HepG2 (cell line): ENCODE data around the gene TIMM10. TPM values are rescaled to one million over a fixed set of nuclear protein-coding genes. Genes with fewer than 3 reads are reported as not detected.

ENCODE experiments used
- ATAC-seq: fragments of 200-7000 bp; cut with Tn5 transposase; 3 replicates; pipeline ENCODE4 v1.9.1; 2020; ENCODE audit warnings: mild to moderate bottlenecking, moderate library complexity
- BruUV-seq: library from RNA; stranded (reverse); fragments of 400-500 nt; replicated peaks from 2 replicates; lab custom pipeline; 2021; lab: Mats Ljungman, UMichigan
- CTCF ChIA-PET: fragments of 300-600 bp; formaldehyde crosslinking; extraction: SDS; loops from one replicate; lab custom pipeline; 2021; ENCODE audit warnings: low total read pairs, inconsistent platforms, low intra/inter-chr PET ratio; lab: Yijun Ruan, JAX
- POLR2A ChIA-PET: fragments of 350-600 bp; sonication (Branson Sonifier 250); formaldehyde crosslinking; loops from one replicate; lab custom pipeline; 2020; ENCODE audit warnings: antibody characterized with exemption, inconsistent platforms; lab: Yijun Ruan, JAX
- DNase-seq: peaks from one replicate; pipeline ENCODE4 v3.0.0-alpha.2; 2015; ENCODE audit warnings: low spot score
- FAIRE-seq: peaks from 3 replicates; lab custom pipeline; 2011; peaks lifted over from hg19 to GRCh38; lab: Jason Lieb, UNC
- H2AFZ ChIP-seq: one replicate; pipeline ENCODE4 v1.6.1; 2011; ENCODE audit warnings: low read length, inconsistent platforms
- H3K27ac ChIP-seq: fragments of 300-600 bp; 3 replicates; pipeline ENCODE4 v1.8.0; 2011; ENCODE audit warnings: mixed run types, mild to moderate bottlenecking, mixed read lengths, low read length, inconsistent platforms; ENCODE audit not compliant: insufficient read depth; ENCODE audit errors: extremely low read length
- H3K27me3 ChIP-seq, 2 experiments: fragments of 200-600 bp in 1 of 2; 2 replicates in 1 of 2; 3 replicates in 1 of 2; pipeline versions ENCODE4 v1.6.0 to v1.8.0; 2011; ENCODE audit warnings: low read length in 2 of 2, mild to moderate bottlenecking in 2 of 2, moderate library complexity in 2 of 2, inconsistent platforms in 1 of 2; ENCODE audit not compliant: insufficient read depth in 2 of 2, control insufficient read depth in 1 of 2
- H3K36me3 ChIP-seq, 2 experiments: fragments of 200-600 bp in 1 of 2; replicated peaks in 1 of 2; 2 replicates in 1 of 2; 3 replicates in 1 of 2; pipeline versions ENCODE4 v1.5.1 to v1.8.0; 2011; ENCODE audit warnings: low read length in 2 of 2, inconsistent platforms in 1 of 2; ENCODE audit not compliant: insufficient read depth in 2 of 2, control insufficient read depth in 1 of 2
- H3K4me1 ChIP-seq: 2 replicates; pipeline ENCODE4 v1.5.1; 2012; ENCODE audit warnings: low read length, inconsistent platforms; ENCODE audit not compliant: insufficient read depth
- H3K4me2 ChIP-seq: 2 replicates; pipeline ENCODE4 v1.6.0; 2011; ENCODE audit warnings: low read depth, low read length, inconsistent platforms
- H3K4me3 ChIP-seq, 3 experiments: fragments of 200-600 bp in 1 of 3; sonication (generic), shearing (Covaris generic) in 1 of 3; replicated peaks in 1 of 3; 2 replicates each; pipeline ENCODE4 v1.5.1; 2011 to 2016; ENCODE audit warnings: low read length in 3 of 3, inconsistent platforms in 2 of 3, low read depth in 2 of 3, mild to moderate bottlenecking in 2 of 3, control low read depth in 1 of 3, mixed read lengths in 1 of 3; ENCODE audit not compliant: insufficient read depth in 1 of 3
- H3K79me2 ChIP-seq: one replicate; pipeline ENCODE4 v1.6.1; 2011; ENCODE audit warnings: low read length, inconsistent platforms; ENCODE audit not compliant: insufficient read depth
- H3K9ac ChIP-seq: 2 replicates; pipeline ENCODE4 v1.6.0; 2011; ENCODE audit warnings: mild to moderate bottlenecking, low read depth, low read length, inconsistent platforms; ENCODE audit not compliant: insufficient read depth
- H3K9me3 ChIP-seq: 2 replicates; pipeline ENCODE4 v1.5.1; 2012; ENCODE audit warnings: mild to moderate bottlenecking, low read length
- H4K20me1 ChIP-seq: 2 replicates; pipeline ENCODE4 v1.6.0; 2011; ENCODE audit warnings: inconsistent platforms, mild to moderate bottlenecking, low read length, moderate library complexity; ENCODE audit not compliant: insufficient read depth
- EP300 ChIP-seq, 3 experiments: sonication (generic) in 1 of 3; formaldehyde crosslinking in 1 of 3; IDR thresholded peaks; 2 replicates each; pipeline versions ENCODE4 v1.5.1 to v1.6.1; 2011 to 2020; ENCODE audit warnings: low read depth in 2 of 3, low read length in 2 of 3, borderline replicate concordance in 1 of 3, improper control_type of control experiment in 1 of 3, mild to moderate bottlenecking in 1 of 3, missing genetic modification reagents in 1 of 3, moderate library complexity in 1 of 3
- GABPB1 ChIP-seq: IDR thresholded peaks from 2 replicates; pipeline ENCODE4 v1.6.1; 2016; ENCODE audit warnings: mild to moderate bottlenecking, missing genetic modification reagents, moderate library complexity, missing compliant biosample characterization
- ISL2 ChIP-seq: sonication (generic); formaldehyde crosslinking; IDR thresholded peaks from 2 replicates; pipeline ENCODE4 v1.5.0; 2020; ENCODE audit warnings: missing genetic modification reagents
- KDM5B ChIP-seq: sonication (generic); formaldehyde crosslinking; IDR thresholded peaks from 2 replicates; pipeline ENCODE4 v1.4.0; 2020; ENCODE audit warnings: missing genetic modification reagents, mild to moderate bottlenecking, borderline replicate concordance
- NR2C2 ChIP-seq: sonication (generic); formaldehyde crosslinking; IDR thresholded peaks from 2 replicates; pipeline ENCODE4 v1.4.0; 2020; ENCODE audit warnings: missing genetic modification reagents, mild to moderate bottlenecking, moderate library complexity, borderline replicate concordance
- NRL ChIP-seq: sonication (generic); formaldehyde crosslinking; IDR thresholded peaks from 2 replicates; pipeline ENCODE4 v1.5.0; 2020; ENCODE audit warnings: missing genetic modification reagents, mild to moderate bottlenecking, moderate library complexity, borderline replicate concordance
- PHF20 ChIP-seq: sonication (generic); formaldehyde crosslinking; IDR thresholded peaks from 2 replicates; pipeline ENCODE4 v1.5.0; 2020; ENCODE audit warnings: mild to moderate bottlenecking, missing genetic modification reagents
- PHF21A ChIP-seq: sonication (generic); formaldehyde crosslinking; IDR thresholded peaks from 2 replicates; pipeline ENCODE4 v1.5.0; 2020; ENCODE audit warnings: mild to moderate bottlenecking, missing genetic modification reagents
- POGZ ChIP-seq: sonication (generic); formaldehyde crosslinking; IDR thresholded peaks from 2 replicates; pipeline ENCODE4 v1.4.0; 2020; ENCODE audit warnings: mild to moderate bottlenecking, missing genetic modification reagents
- REPIN1 ChIP-seq: sonication (generic); formaldehyde crosslinking; IDR thresholded peaks from 2 replicates; pipeline ENCODE4 v1.8.0; 2022; ENCODE audit warnings: missing genetic modification reagents, low read depth, mild to moderate bottlenecking, borderline replicate concordance
- SMYD3 ChIP-seq: sonication (generic); formaldehyde crosslinking; IDR thresholded peaks from 2 replicates; pipeline ENCODE4 v1.8.1; 2023; ENCODE audit warnings: mild to moderate bottlenecking, missing genetic modification reagents
- YEATS4 ChIP-seq: sonication (generic); formaldehyde crosslinking; IDR thresholded peaks from 2 replicates; pipeline ENCODE4 v1.4.0; 2020; ENCODE audit warnings: missing genetic modification reagents, borderline replicate concordance
- ZNF160 ChIP-seq: sonication (generic); formaldehyde crosslinking; IDR thresholded peaks from 2 replicates; pipeline ENCODE4 v1.8.0; 2022; ENCODE audit warnings: mild to moderate bottlenecking, inconsistent platforms, missing genetic modification reagents
- ZNF777 ChIP-seq: sonication (generic); formaldehyde crosslinking; IDR thresholded peaks from 2 replicates; pipeline ENCODE4 v1.4.0; 2020; ENCODE audit warnings: missing genetic modification reagents
- ZNF850 ChIP-seq: sonication (generic); formaldehyde crosslinking; conservative IDR thresholded peaks from 2 replicates; pipeline ENCODE4 v1.9.0; 2021; ENCODE audit warnings: mild to moderate bottlenecking, missing genetic modification reagents
- ZNF878 ChIP-seq: sonication (generic); formaldehyde crosslinking; IDR thresholded peaks from 2 replicates; pipeline ENCODE4 v1.8.1; 2023; ENCODE audit warnings: mild to moderate bottlenecking, missing genetic modification reagents, moderate library complexity
- WGBS: methylation state at CpG from one replicate; pipeline ENCODE4 v1.1.6; 2017; ENCODE audit warnings: low lambda C conversion rate; 5-methylcytosine and 5-hydroxymethylcytosine counted together
- in situ Hi-C: cut with HindIII; loops from 2 replicates; pipeline ENCODE4 v1.10.0; 2017; ENCODE audit warnings: low pct_unique_long_range_greater_than_20kb; ENCODE audit not compliant: extremely low pct_ligation_motif_present
- intact Hi-C: fragments of 100-400 bp; cut with micrococcal nuclease; formaldehyde crosslinking; loops from one replicate; pipeline ENCODE4 v1.10.0; 2022; ENCODE audit not compliant: unreplicated experiment
- polyA plus RNA-seq, 8 experiments: library from polyadenylated mRNA; depleted of rRNA in 3 of 8; stranded (reverse) in 7 of 8; unstranded in 1 of 8; fragments of >200 nt; fragmentation: Illumina TruSeq in 4 of 8; extraction: Trizol in 4 of 8; gene quantifications; 2 replicates each; pipeline versions ENCODE4 v1.2.1 to v1.2.3, GENCODE V29; 2011 to 2016; ENCODE audit warnings: low read depth in 4 of 8, missing spikeins in 1 of 8, mixed read lengths in 1 of 8; ENCODE audit not compliant: insufficient read depth in 1 of 8
- total RNA-seq, 5 experiments: library from RNA; depleted of rRNA; stranded (reverse); fragments of >200 nt; fragmentation: Illumina TruSeq; extraction: Trizol; gene quantifications; 2 replicates each; pipeline ENCODE4 v1.2.3, GENCODE V29; 2016; ENCODE audit warnings: low read depth in 1 of 5
- TF ChIP-seq, protein P1 (sequence below): sonication (generic); formaldehyde crosslinking; IDR thresholded peaks from 2 replicates; pipeline ENCODE4 v1.4.0; 2020; ENCODE audit warnings: missing genetic modification reagents
- TF ChIP-seq, protein P2 (sequence below): IDR thresholded peaks from 2 replicates; pipeline ENCODE4 v1.6.1; 2016; ENCODE audit warnings: low read depth
- TF ChIP-seq, protein P3 (sequence below): sonication (generic); formaldehyde crosslinking; IDR thresholded peaks from 2 replicates; pipeline ENCODE4 v1.8.0; 2022; ENCODE audit warnings: mild to moderate bottlenecking, missing genetic modification reagents, moderate library complexity

TIMM10 gene
- total and polyA plus RNA-seq, 2 of the 13 experiments (the other 11 are each of a cell fraction or from before 2014, with no cell fraction given), result 67.8 to 82.2 TPM

DNA sequence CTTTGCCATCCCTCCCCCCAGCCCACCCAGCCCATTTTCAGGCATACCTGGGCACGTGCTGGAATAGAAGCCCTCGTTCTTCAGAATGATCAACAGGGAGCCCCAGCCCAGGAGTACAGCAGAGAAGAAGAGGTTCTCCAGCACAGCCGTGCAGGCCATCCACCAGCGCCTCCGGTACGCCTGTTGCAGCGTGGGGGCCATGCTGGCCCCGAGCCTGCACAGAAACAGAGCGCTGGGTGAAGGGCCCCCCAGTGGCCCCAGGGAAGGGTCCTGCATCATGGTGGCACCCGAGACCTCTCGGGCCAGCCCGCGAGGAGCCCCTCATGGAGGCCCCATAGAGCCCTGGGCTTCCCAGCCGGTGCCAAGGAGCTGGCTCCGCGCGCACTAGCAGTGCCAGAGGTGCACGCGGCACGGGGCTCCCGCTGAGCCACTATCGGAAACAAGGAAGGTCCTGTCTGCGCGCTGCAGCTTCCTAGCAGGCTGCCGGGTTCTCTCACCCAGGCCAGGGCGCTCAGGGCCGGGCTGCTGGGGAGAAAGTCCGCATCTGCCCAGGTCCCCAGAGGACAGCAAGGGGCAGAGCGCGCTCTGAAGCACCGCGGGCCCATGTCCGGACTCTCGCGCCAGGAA lies 16.5 kb downstream of the TIMM10 start:
- Histone ChIP-seq H3K79me2 (peaks cover 50% of the 10 kb centered on the region), H3K27ac (peak overlapping the region; percentile 82), H3K36me3 (peaks cover 0 to 13% of the 10 kb centered on the region in 2 experiments; a peak in 1 of 5 replicates), H4K20me1 (no peaks in the 10 kb centered on the region), H3K4me3 (peak overlapping the region; percentile 76 to 95 (median 86)), H2AFZ (no peak overlapping the region), H3K9ac (peak overlapping the region; percentile 85), H3K4me2 (peak overlapping the region; percentile 96), H3K9me3 (no peaks in the 10 kb centered on the region), H3K27me3 (no peaks in the 10 kb centered on the region), H3K4me1 (peaks cover 61% of the 10 kb centered on the region)
- WGBS, result 0% methylated on average over 4 of the region's 35 CpGs
- no TSS peak for BruUV-seq
- peak; percentile 68 for ATAC-seq
- POLR2A ChIA-PET, result interaction anchor here (0.8 to 6.9 kb wide), 7 partner anchors 10 to 56 kb away, joined by 3 to 111 read pairs (median 42); partner anchors contain the start of gene TIMM10
- FAIRE-seq, result no peak
- intact Hi-C loops, result loop anchor here (1.0 kb wide), 1 partner anchor 16 kb away; the partner anchor contains the start of gene TIMM10
- CTCF ChIA-PET, result interaction anchor here (1.5 kb wide), 1 partner anchor 11 kb away, joined by 4 read pairs; no protein-coding TSS in a partner anchor
- DNase-seq, result no peak
- in situ Hi-C loops, result no loop called here
- TF ChIP-seq NR2C2 (no peak), ZNF850 (CRISPR knock-in tag) (no peak), YEATS4 (CRISPR knock-in tag) (no peak), REPIN1 (CRISPR knock-in tag) (no peak), ZNF160 (no peak), PHF21A (CRISPR knock-in tag) (0 out of 2 replicates have a peak, but pooled peaks have one; percentile 32), GABPB1 (CRISPR knock-in tag) (no peak), SMYD3 (CRISPR knock-in tag) (no peak), EP300 (IDR thresholded peaks at IDR 0.05; ENCODE audit: low read depth in 2 of 2, low read length in 2 of 2) (no peak), EP300 (CRISPR knock-in tag; IDR thresholded peaks at IDR 0.05; ENCODE audit: borderline replicate concordance) (no peak), ZNF878 (CRISPR knock-in tag) (no peak), PHF20 (CRISPR knock-in tag) (peak; percentile 35; the same call in 1 of the 2 replicates), ISL2 (0 out of 2 replicates have a peak, but pooled peaks have one; percentile 23), ZNF777 (0 out of 2 replicates have a peak, but pooled peaks have one; percentile 45), POGZ (CRISPR knock-in tag) (no peak), NRL (peak; percentile 41), KDM5B (CRISPR knock-in tag) (peak; percentile 10; the same call in 1 of the 2 replicates)
- TF ChIP-seq, protein P1, sequence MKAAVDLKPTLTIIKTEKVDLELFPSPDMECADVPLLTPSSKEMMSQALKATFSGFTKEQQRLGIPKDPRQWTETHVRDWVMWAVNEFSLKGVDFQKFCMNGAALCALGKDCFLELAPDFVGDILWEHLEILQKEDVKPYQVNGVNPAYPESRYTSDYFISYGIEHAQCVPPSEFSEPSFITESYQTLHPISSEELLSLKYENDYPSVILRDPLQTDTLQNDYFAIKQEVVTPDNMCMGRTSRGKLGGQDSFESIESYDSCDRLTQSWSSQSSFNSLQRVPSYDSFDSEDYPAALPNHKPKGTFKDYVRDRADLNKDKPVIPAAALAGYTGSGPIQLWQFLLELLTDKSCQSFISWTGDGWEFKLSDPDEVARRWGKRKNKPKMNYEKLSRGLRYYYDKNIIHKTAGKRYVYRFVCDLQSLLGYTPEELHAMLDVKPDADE (CRISPR knock-in tag), result no peak
- TF ChIP-seq, protein P2, sequence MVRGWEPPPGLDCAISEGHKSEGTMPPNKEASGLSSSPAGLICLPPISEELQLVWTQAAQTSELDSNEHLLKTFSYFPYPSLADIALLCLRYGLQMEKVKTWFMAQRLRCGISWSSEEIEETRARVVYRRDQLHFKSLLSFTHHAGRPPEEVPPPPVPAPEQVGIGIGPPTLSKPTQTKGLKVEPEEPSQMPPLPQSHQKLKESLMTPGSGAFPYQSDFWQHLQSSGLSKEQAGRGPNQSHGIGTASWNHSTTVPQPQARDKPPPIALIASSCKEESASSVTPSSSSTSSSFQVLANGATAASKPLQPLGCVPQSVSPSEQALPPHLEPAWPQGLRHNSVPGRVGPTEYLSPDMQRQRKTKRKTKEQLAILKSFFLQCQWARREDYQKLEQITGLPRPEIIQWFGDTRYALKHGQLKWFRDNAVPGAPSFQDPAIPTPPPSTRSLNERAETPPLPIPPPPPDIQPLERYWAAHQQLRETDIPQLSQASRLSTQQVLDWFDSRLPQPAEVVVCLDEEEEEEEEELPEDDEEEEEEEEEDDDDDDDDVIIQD (CRISPR knock-in tag), result no peak
- TF ChIP-seq, protein P3, sequence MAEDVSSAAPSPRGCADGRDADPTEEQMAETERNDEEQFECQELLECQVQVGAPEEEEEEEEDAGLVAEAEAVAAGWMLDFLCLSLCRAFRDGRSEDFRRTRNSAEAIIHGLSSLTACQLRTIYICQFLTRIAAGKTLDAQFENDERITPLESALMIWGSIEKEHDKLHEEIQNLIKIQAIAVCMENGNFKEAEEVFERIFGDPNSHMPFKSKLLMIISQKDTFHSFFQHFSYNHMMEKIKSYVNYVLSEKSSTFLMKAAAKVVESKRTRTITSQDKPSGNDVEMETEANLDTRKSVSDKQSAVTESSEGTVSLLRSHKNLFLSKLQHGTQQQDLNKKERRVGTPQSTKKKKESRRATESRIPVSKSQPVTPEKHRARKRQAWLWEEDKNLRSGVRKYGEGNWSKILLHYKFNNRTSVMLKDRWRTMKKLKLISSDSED (CRISPR knock-in tag), result no peak
